Measurements from ENCODE around the gene OR2C3. TPM values are rescaled to one million over a fixed set of nuclear protein-coding genes. Genes with fewer than 3 reads are reported as not detected.

The OR2C3 gene
- total and polyA plus RNA-seq, 2 of the 8 experiments (the other 6 are each of a cell fraction or from before 2014, with no cell fraction given): not detected

DNA sequence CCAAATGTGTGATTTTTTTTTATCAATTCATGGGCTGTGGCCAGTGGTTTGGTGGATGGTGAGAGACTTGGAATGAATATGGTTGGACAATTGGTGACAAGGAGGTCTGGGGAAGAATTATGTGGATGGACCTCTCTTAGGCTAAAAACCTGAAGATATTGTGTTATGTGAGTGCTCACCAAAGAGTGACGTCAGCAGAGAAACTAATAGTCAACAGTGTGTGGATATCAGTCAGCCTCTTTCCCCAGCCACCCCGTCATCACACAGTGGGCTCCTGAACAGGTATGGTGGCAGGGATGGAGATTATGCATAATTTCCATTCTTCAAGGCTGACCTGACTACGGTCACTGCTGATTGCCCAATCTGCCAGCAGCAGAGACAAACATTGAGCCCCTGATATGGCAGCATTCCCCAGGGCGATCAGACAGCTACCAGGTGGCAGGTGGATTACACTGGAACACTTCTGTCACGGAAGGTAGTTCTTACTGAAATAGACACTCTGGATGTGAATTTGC lies 42.8 kb upstream of the OR2C3 start:
- Histone ChIP-seq H4K5ac (ENCODE audit: insufficient read length, low read depth, low read length) (no peak overlapping the region), H4K20me1 (replicated peaks in 1 of 2; ENCODE audit: control insufficient read depth in 1 of 2, insufficient read depth in 2 of 2, low read length in 2 of 2) (no peaks in the 10 kb centered on the region), H2BK120ac (replicated peaks; ENCODE audit: low read depth, low read length) (no peak overlapping the region), H2BK5ac (ENCODE audit: low read depth, low read length) (no peak overlapping the region), H3K4ac (replicated peaks; ENCODE audit: insufficient read length, low read depth, low read length) (no peak overlapping the region), H3K9ac (replicated peaks in 1 of 4; ENCODE audit: extremely low read depth in 1 of 4, low read depth in 3 of 4, low read length in 3 of 4) (no peak overlapping the region), H3K79me1 (ENCODE audit: low read depth, low read length) (no peaks in the 10 kb centered on the region), H4K91ac (replicated peaks; ENCODE audit: insufficient read length, low read length) (no peak overlapping the region), H3K23ac (ENCODE audit: insufficient read length) (no peak overlapping the region), H2BK15ac (ENCODE audit: low read length) (no peak overlapping the region), H3K18ac (ENCODE audit: extremely low read depth, low read length) (no peak overlapping the region), H3K27ac (ENCODE audit: low read depth, low read length) (no peak overlapping the region), H2AFZ (ENCODE audit: low read length) (no peak overlapping the region), H3K4me1 (replicated peaks in 1 of 4; ENCODE audit: control insufficient read depth in 3 of 4, insufficient read depth in 4 of 4, low read length in 3 of 4) (no peaks in the 10 kb centered on the region), H2AK5ac (ENCODE audit: low read depth, low read length) (no peak overlapping the region), H3K27me3 (replicated peaks in 1 of 4; ENCODE audit: control insufficient read depth in 3 of 4, extremely low read depth in 1 of 4, insufficient read depth in 3 of 4, low read length in 3 of 4) (no peaks in the 10 kb centered on the region), H3K4me2 (ENCODE audit: insufficient read depth in 1 of 2, low read depth in 2 of 2, low read length in 2 of 2) (no peak overlapping the region), H2BK20ac (ENCODE audit: low read length) (no peak overlapping the region), H3K56ac (replicated peaks; ENCODE audit: insufficient read length, low read depth, low read length) (no peak overlapping the region), H4K8ac (ENCODE audit: extremely low read depth, insufficient read depth, low read length) (no peak overlapping the region; the same call in 1 of the 2 replicates), H3K36me3 (ENCODE audit: control insufficient read depth in 2 of 4, insufficient read depth in 4 of 4, low read length in 3 of 4) (no peaks in the 10 kb centered on the region), H3K9me3 (ENCODE audit: insufficient read depth in 2 of 2, low read depth in 1 of 2, low read length in 1 of 2) (peaks cover 21 to 39% of the 10 kb centered on the region in 2 experiments; a peak in 2 of 4 replicates), H3K4me3 (ENCODE audit: extremely low read depth in 1 of 4, insufficient read depth in 2 of 4, low read depth in 3 of 4, low read length in 4 of 4) (no peak overlapping the region), H3K14ac (ENCODE audit: insufficient read length) (no peak overlapping the region), H2BK12ac (ENCODE audit: low read depth, low read length) (no peak overlapping the region), H3K79me2 (ENCODE audit: control insufficient read depth in 1 of 2, insufficient read depth in 2 of 2, low read length in 2 of 2) (no peaks in the 10 kb centered on the region), H3K23me2 (ENCODE audit: low read depth, low read length) (no peaks in the 10 kb centered on the region)
- no peak for DNase-seq (ENCODE audit: low read depth in 1 of 2, low spot score in 2 of 2)
- ChIA-PET POLR2A (ENCODE audit: partially characterized antibody) (interaction anchor here (0.6 kb wide), 1 partner anchor 283 kb away, joined by 4 read pairs; no protein-coding TSS in a partner anchor), CTCF (ENCODE audit: partially characterized antibody) (interaction anchor here (1.2 kb wide), 1 partner anchor 92 kb away, joined by 3 read pairs; no protein-coding TSS in a partner anchor)
- 84% methylated on average over 5 of the region's 5 CpGs; no CpG with 5 or more reads in 1 of the 2 experiments for WGBS, 2 experiments (ENCODE audit: extremely low coverage in 1 of 2, insufficient coverage in 1 of 2, insufficient read length in 1 of 2, insufficient replicate concordance in 2 of 2, low coverage in 1 of 2, low lambda C conversion rate in 2 of 2, missing lambda C conversion rate in 1 of 2)
- no peak for FAIRE-seq
- no peak for TF ChIP-seq SUZ12 (IDR thresholded peaks at IDR 0.05; ENCODE audit: low read length)
- no peak for TF ChIP-seq SIX5 (IDR thresholded peaks at IDR 0.05; ENCODE audit: low read depth, low read length)
- no peak for TF ChIP-seq KDM5A (IDR thresholded peaks at IDR 0.05; ENCODE audit: low read length)
- no peak for TF ChIP-seq RFX5 (IDR thresholded peaks at IDR 0.05; ENCODE audit: borderline replicate concordance, low read depth, low read length)
- TF ChIP-seq FOSL1 (IDR thresholded peaks at IDR 0.05; ENCODE audit: insufficient read depth, low read depth, low read length): no peak
- TF ChIP-seq EZH2 (IDR thresholded peaks at IDR 0.05; ENCODE audit: low read depth, low read length, severe bottlenecking): no peak
- no peak for TF ChIP-seq POLR2AphosphoS5 (IDR thresholded peaks at IDR 0.05; ENCODE audit: low read depth, low read length)
- no peak for TF ChIP-seq YY1 (IDR thresholded peaks at IDR 0.05; ENCODE audit: low read depth, low read length)
- TF ChIP-seq, protein P1, sequence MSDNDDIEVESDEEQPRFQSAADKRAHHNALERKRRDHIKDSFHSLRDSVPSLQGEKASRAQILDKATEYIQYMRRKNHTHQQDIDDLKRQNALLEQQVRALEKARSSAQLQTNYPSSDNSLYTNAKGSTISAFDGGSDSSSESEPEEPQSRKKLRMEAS (IDR thresholded peaks at IDR 0.05): no peak
- no peak for TF ChIP-seq TEAD4 (IDR thresholded peaks at IDR 0.05; ENCODE audit: low read depth, low read length)
- no peak for TF ChIP-seq KDM1A (IDR thresholded peaks at IDR 0.05; ENCODE audit: borderline replicate concordance, low read length)
- TF ChIP-seq NRF1 (IDR thresholded peaks at IDR 0.05; ENCODE audit: low read depth, low read length): no peak
- no peak for TF ChIP-seq HDAC6 (IDR thresholded peaks at IDR 0.05; ENCODE audit: low read depth, low read length)
- TF ChIP-seq, protein P2, sequence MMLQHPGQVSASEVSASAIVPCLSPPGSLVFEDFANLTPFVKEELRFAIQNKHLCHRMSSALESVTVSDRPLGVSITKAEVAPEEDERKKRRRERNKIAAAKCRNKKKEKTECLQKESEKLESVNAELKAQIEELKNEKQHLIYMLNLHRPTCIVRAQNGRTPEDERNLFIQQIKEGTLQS (IDR thresholded peaks at IDR 0.05; ENCODE audit: insufficient read depth, low read depth, low read length): no peak

All from H1 (cell line).